ENCODE measurements around the gene TBC1D10B. TPM values are rescaled to one million over a fixed set of nuclear protein-coding genes. Genes with fewer than 3 reads are reported as not detected.
A peak's percentile ranks its signal among the peaks of the same experiment; 100 is the strongest.

The TBC1D10B gene
- total and polyA plus RNA-seq, 9 of the 15 experiments (the other 6 are each of a cell fraction or from before 2014, with no cell fraction given), result 2.2 to 55.4 (median 17.5) TPM

DNA sequence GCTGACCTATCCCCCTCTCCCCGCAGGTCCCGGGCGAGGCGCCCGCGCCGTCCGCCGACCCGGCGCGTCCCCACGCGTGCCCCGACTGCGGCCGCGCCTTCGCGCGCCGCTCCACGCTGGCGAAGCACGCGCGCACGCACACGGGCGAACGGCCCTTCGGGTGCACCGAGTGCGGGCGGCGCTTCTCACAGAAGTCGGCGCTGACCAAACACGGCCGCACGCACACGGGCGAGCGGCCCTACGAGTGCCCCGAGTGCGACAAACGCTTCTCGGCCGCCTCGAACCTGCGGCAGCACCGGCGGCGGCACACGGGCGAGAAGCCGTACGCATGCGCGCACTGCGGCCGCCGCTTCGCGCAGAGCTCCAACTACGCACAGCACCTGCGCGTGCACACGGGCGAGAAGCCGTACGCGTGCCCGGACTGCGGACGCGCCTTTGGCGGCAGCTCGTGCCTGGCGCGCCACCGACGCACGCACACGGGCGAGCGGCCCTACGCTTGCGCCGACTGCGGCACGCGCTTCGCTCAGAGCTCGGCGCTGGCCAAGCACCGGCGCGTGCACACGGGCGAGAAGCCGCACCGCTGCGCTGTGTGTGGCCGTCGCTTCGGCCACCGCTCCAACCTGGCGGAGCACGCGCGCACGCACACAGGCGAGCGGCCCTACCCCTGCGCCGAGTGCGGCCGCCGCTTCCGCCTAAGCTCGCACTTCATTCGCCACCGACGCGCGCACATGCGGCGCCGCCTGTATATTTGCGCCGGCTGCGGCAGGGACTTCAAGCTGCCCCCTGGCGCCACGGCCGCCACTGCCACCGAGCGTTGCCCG is 47.4 kb upstream of the TBC1D10B start:
- Histone ChIP-seq H3K4me3 (no peak overlapping the region), H4K20me1 (replicated peaks; ENCODE audit: control insufficient read depth, insufficient read depth, low read length) (no peaks in the 10 kb centered on the region), H3K36me3 (ENCODE audit: control insufficient read depth, insufficient read depth, low read length) (peaks cover 73% of the 10 kb centered on the region), H3K27me3 (ENCODE audit: control insufficient read depth in 2 of 2, insufficient read depth in 2 of 2, low read length in 2 of 2) (no peaks in the 10 kb centered on the region), H3K79me2 (ENCODE audit: control insufficient read depth, insufficient read depth, low read length) (peaks cover 17% of the 10 kb centered on the region; the same call in 2 of the 3 replicates), H3K4me2 (ENCODE audit: insufficient read depth, low read length) (no peak overlapping the region), H3K27ac (ENCODE audit: extremely low read depth, low read depth, low read length) (no peak overlapping the region), H3K9ac (ENCODE audit: insufficient read depth in 1 of 2, low read depth in 2 of 2, low read length in 2 of 2) (no peak overlapping the region), H3K4me1 (replicated peaks in 1 of 2; ENCODE audit: control insufficient read depth in 2 of 2, insufficient read depth in 2 of 2, low read length in 2 of 2) (no peaks in the 10 kb centered on the region), H3K9me1 (ENCODE audit: control insufficient read depth, insufficient read depth, low read length) (no peaks in the 10 kb centered on the region), H3K9me3 (replicated peaks; ENCODE audit: control insufficient read depth, insufficient read depth, low read depth, low read length) (no peaks in the 10 kb centered on the region), H2AFZ (ENCODE audit: low read depth, low read length) (no peak overlapping the region)
- WGBS (ENCODE audit: insufficient coverage, low coverage, missing lambda C conversion rate), result 97% methylated on average over 25 of the region's 140 CpGs
- TF ChIP-seq SRSF7 (optimal IDR thresholded peaks at IDR 0.05; ENCODE audit: low read depth, low read length) (no peak), ESRRB (CRISPR knock-in tag; IDR thresholded peaks at IDR 0.05; ENCODE audit: borderline replicate concordance) (no peak), RBM25 (IDR thresholded peaks at IDR 0.05; ENCODE audit: low read depth, low read length, severe bottlenecking) (peak; percentile 42), CHD4 (IDR thresholded peaks at IDR 0.05; ENCODE audit: insufficient read depth, insufficient replicate concordance, low read depth, low read length, poor library complexity, severe bottlenecking) (no peak), RBFOX2 (IDR thresholded peaks at IDR 0.05; ENCODE audit: low read depth, low read length) (peak; percentile 57), KHSRP (IDR thresholded peaks at IDR 0.05) (no peak), E2F8 (IDR thresholded peaks at IDR 0.05; ENCODE audit: low read depth, partially characterized antibody) (no peak), POLR2G (IDR thresholded peaks at IDR 0.05; ENCODE audit: low read depth, low read length) (peak; percentile 70), ZKSCAN8 (CRISPR knock-in tag; IDR thresholded peaks at IDR 0.05) (peak; percentile 75; the same call in 1 of the 2 replicates)
- TF ChIP-seq, protein P1, sequence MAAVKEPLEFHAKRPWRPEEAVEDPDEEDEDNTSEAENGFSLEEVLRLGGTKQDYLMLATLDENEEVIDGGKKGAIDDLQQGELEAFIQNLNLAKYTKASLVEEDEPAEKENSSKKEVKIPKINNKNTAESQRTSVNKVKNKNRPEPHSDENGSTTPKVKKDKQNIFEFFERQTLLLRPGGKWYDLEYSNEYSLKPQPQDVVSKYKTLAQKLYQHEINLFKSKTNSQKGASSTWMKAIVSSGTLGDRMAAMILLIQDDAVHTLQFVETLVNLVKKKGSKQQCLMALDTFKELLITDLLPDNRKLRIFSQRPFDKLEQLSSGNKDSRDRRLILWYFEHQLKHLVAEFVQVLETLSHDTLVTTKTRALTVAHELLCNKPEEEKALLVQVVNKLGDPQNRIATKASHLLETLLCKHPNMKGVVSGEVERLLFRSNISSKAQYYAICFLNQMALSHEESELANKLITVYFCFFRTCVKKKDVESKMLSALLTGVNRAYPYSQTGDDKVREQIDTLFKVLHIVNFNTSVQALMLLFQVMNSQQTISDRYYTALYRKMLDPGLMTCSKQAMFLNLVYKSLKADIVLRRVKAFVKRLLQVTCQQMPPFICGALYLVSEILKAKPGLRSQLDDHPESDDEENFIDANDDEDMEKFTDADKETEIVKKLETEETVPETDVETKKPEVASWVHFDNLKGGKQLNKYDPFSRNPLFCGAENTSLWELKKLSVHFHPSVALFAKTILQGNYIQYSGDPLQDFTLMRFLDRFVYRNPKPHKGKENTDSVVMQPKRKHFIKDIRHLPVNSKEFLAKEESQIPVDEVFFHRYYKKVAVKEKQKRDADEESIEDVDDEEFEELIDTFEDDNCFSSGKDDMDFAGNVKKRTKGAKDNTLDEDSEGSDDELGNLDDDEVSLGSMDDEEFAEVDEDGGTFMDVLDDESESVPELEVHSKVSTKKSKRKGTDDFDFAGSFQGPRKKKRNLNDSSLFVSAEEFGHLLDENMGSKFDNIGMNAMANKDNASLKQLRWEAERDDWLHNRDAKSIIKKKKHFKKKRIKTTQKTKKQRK (IDR thresholded peaks at IDR 0.05; ENCODE audit: borderline replicate concordance, low read depth, low read length), result no peak
- TF ChIP-seq, protein P2, sequence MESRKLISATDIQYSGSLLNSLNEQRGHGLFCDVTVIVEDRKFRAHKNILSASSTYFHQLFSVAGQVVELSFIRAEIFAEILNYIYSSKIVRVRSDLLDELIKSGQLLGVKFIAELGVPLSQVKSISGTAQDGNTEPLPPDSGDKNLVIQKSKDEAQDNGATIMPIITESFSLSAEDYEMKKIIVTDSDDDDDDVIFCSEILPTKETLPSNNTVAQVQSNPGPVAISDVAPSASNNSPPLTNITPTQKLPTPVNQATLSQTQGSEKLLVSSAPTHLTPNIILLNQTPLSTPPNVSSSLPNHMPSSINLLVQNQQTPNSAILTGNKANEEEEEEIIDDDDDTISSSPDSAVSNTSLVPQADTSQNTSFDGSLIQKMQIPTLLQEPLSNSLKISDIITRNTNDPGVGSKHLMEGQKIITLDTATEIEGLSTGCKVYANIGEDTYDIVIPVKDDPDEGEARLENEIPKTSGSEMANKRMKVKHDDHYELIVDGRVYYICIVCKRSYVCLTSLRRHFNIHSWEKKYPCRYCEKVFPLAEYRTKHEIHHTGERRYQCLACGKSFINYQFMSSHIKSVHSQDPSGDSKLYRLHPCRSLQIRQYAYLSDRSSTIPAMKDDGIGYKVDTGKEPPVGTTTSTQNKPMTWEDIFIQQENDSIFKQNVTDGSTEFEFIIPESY (CRISPR knock-in tag; IDR thresholded peaks at IDR 0.05), result peak; percentile 92
- ATAC-seq (no peak), FAIRE-seq (no peak), DNase-seq (ENCODE audit: extremely low read depth in 1 of 4, low spot score in 3 of 4) (peak in 1 of 4 experiments; percentile 30)
- intact Hi-C loops (cut with micrococcal nuclease) (no loop called here), in situ Hi-C loops (cut with MboI) (no loop called here)
- CTCF ChIA-PET (ENCODE audit: low intra/inter-chr PET ratio), result interaction anchor here (0.5 kb wide), 1 partner anchor 273 kb away, joined by 4 read pairs; no protein-coding TSS in a partner anchor
- BruUV-seq (replicated peaks), result no TSS peak
- POLR2A ChIA-PET, result interaction anchor here (0.7 kb wide), 1 partner anchor 9 kb away, joined by 3 read pairs; no protein-coding TSS in a partner anchor

Measured in K562 (cell line).